IMR-90 (cell line): ENCODE measurements around the gene TAOK1. TPM values are rescaled to one million over a fixed set of nuclear protein-coding genes. Genes with fewer than 3 reads are reported as not detected.

Experiments used
- ATAC-seq: fragments of 200-7000 bp; cut with Tn5 transposase; 2 replicates; pipeline ENCODE4 v1.9.1; 2020; ENCODE audit warnings: low read depth, mild to moderate bottlenecking, moderate library complexity
- BruUV-seq: library from RNA; stranded (reverse); fragments of 400-500 nt; replicated peaks from 2 replicates; lab custom pipeline; 2021; lab: Mats Ljungman, UMichigan
- CTCF ChIA-PET: fragments of 300-600 bp; formaldehyde crosslinking; extraction: SDS; loops from one replicate; lab custom pipeline; 2021; ENCODE audit warnings: antibody characterized with exemption; lab: Yijun Ruan, JAX
- POLR2A ChIA-PET: fragments of 300-600 bp; sonication (Branson Sonifier 250); formaldehyde crosslinking; loops from one replicate; lab custom pipeline; 2022; ENCODE audit warnings: antibody characterized with exemption; ENCODE audit not compliant: unreplicated experiment; lab: Charles Lee
- DNase-seq: peaks from one replicate; pipeline ENCODE4 v3.0.0; 2013
- H2AFZ ChIP-seq: replicated peaks from 2 replicates; pipeline ENCODE3; 2013; ENCODE audit warnings: low read length, mild to moderate bottlenecking; ENCODE audit not compliant: poor library complexity
- H2AK5ac ChIP-seq: 2 replicates; pipeline ENCODE4 v1.6.1; 2013; ENCODE audit warnings: low read depth, low read length, inconsistent platforms
- H2AK9ac ChIP-seq: replicated peaks from 2 replicates; pipeline ENCODE3; 2013; ENCODE audit warnings: mild to moderate bottlenecking, low read depth, low read length, moderate library complexity; ENCODE audit not compliant: poor library complexity
- H2BK120ac ChIP-seq: 2 replicates; pipeline ENCODE4 v1.6.1; 2013; ENCODE audit warnings: low read depth, low read length, inconsistent platforms
- H2BK15ac ChIP-seq: 3 replicates; pipeline ENCODE4 v1.6.1; 2013; ENCODE audit warnings: low read depth, low read length, inconsistent platforms
- H2BK20ac ChIP-seq: 2 replicates; pipeline ENCODE4 v1.6.1; 2013; ENCODE audit warnings: low read depth, mild to moderate bottlenecking, inconsistent platforms, low read length, moderate library complexity
- H2BK5ac ChIP-seq: 2 replicates; pipeline ENCODE4 v1.6.1; 2013; ENCODE audit warnings: mild to moderate bottlenecking, low read depth, low read length, inconsistent platforms; ENCODE audit not compliant: poor library complexity, severe bottlenecking
- H3K14ac ChIP-seq: replicated peaks from 2 replicates; pipeline ENCODE4 v1.6.1; 2013; ENCODE audit warnings: low read depth, low read length, inconsistent platforms
- H3K18ac ChIP-seq: 2 replicates; pipeline ENCODE4 v1.6.1; 2013; ENCODE audit warnings: low read depth, low read length, control low read depth
- H3K23ac ChIP-seq: 2 replicates; pipeline ENCODE4 v1.6.1; 2013; ENCODE audit warnings: low read depth, low read length, inconsistent platforms
- H3K27ac ChIP-seq: 2 replicates; pipeline ENCODE4 v1.5.1; 2013; ENCODE audit warnings: mild to moderate bottlenecking, control low read depth, low read length; ENCODE audit not compliant: insufficient read depth
- H3K27me3 ChIP-seq: 2 replicates; pipeline ENCODE4 v1.6.1; 2013; ENCODE audit warnings: low read length; ENCODE audit not compliant: control insufficient read depth, insufficient read depth
- H3K36me3 ChIP-seq: 2 replicates; pipeline ENCODE4 v1.6.1; 2013; ENCODE audit warnings: low read length, mixed read lengths; ENCODE audit not compliant: control insufficient read depth, insufficient read depth
- H3K4ac ChIP-seq: 2 replicates; pipeline ENCODE4 v1.6.1; 2013; ENCODE audit warnings: low read depth, low read length, inconsistent platforms
- H3K4me1 ChIP-seq: 2 replicates; pipeline ENCODE4 v1.6.1; 2013; ENCODE audit warnings: low read length, mixed read lengths; ENCODE audit not compliant: control insufficient read depth, insufficient read depth
- H3K4me2 ChIP-seq: 2 replicates; pipeline ENCODE4 v1.6.1; 2013; ENCODE audit warnings: low read depth, mild to moderate bottlenecking, control low read depth, low read length, moderate library complexity
- H3K4me3 ChIP-seq: 2 replicates; pipeline ENCODE4 v1.5.1; 2013; ENCODE audit warnings: low read depth, mild to moderate bottlenecking, control low read depth, low read length, moderate library complexity; ENCODE audit not compliant: insufficient read depth
- H3K56ac ChIP-seq: 2 replicates; pipeline ENCODE4 v1.6.1; 2013; ENCODE audit warnings: low read length, inconsistent platforms; ENCODE audit not compliant: insufficient read depth; ENCODE audit errors: extremely low read depth
- H3K79me1 ChIP-seq, 2 experiments: 2 replicates each; pipeline ENCODE4 v1.6.1; 2013; ENCODE audit warnings: low read length in 2 of 2, inconsistent platforms in 1 of 2, low read depth in 1 of 2
- H3K9ac ChIP-seq: 2 replicates; pipeline ENCODE4 v1.6.1; 2013; ENCODE audit warnings: low read depth, low read length, control low read depth
- H3K9me1 ChIP-seq: 2 replicates; pipeline ENCODE4 v1.6.1; 2013; ENCODE audit warnings: low read length, inconsistent platforms; ENCODE audit not compliant: insufficient read depth
- H3K9me3 ChIP-seq: 2 replicates; pipeline ENCODE4 v1.6.1; 2013; ENCODE audit warnings: low read length; ENCODE audit not compliant: control insufficient read depth, insufficient read depth
- H4K20me1 ChIP-seq: 2 replicates; pipeline ENCODE4 v1.6.1; 2013; ENCODE audit warnings: low read length, inconsistent platforms; ENCODE audit not compliant: insufficient read depth
- H4K5ac ChIP-seq: 2 replicates; pipeline ENCODE4 v1.6.1; 2013; ENCODE audit warnings: mild to moderate bottlenecking, low read depth, low read length, control low read depth
- H4K8ac ChIP-seq, 2 experiments: 2 replicates each; pipeline ENCODE4 v1.6.1; 2013; ENCODE audit warnings: low read depth in 2 of 2, low read length in 2 of 2, control low read depth in 1 of 2, inconsistent platforms in 1 of 2
- H4K91ac ChIP-seq: 2 replicates; pipeline ENCODE4 v1.6.1; 2013; ENCODE audit warnings: low read depth, low read length, inconsistent platforms; ENCODE audit not compliant: insufficient read depth
- MAFK ChIP-seq: IDR thresholded peaks from 2 replicates; pipeline ENCODE4 v1.6.1; 2012; ENCODE audit warnings: low read depth, low read length, improper control_type of control experiment
- NFE2L2 ChIP-seq: fragments of 150-350 bp; IDR thresholded peaks from 2 replicates; pipeline ENCODE4 v1.6.1; 2016; ENCODE audit warnings: low read depth, mild to moderate bottlenecking, low read length
- RAD21 ChIP-seq: IDR thresholded peaks from 2 replicates; pipeline ENCODE4 v1.6.1; 2012; ENCODE audit warnings: low read length, improper control_type of control experiment
- SMC3 ChIP-seq: fragments of 150-350 bp; IDR thresholded peaks from 2 replicates; pipeline ENCODE4 v1.6.1; 2016; ENCODE audit warnings: low read depth, mild to moderate bottlenecking, antibody characterized with exemption, low read length, moderate library complexity
- WGBS, 2 experiments: methylation state at CpG; one replicate each; pipeline versions ENCODE4 v1.1.5 to v1.1.7; 2013; ENCODE audit warnings: missing lambda C conversion rate in 2 of 2; ENCODE audit not compliant: insufficient read length in 1 of 2; ENCODE audit errors: extremely low coverage in 2 of 2; 5-methylcytosine and 5-hydroxymethylcytosine counted together
- dilution Hi-C: fragments of 300-500 bp; cut with HindIII; formaldehyde crosslinking; loops from one replicate; pipeline ENCODE4 v1.14.3; 2018; ENCODE audit warnings: low sequenced_read_pairs; ENCODE audit not compliant: unreplicated experiment
- in situ Hi-C: fragments of 300-500 bp; cut with MboI; formaldehyde crosslinking; loops from 3 replicates; pipeline ENCODE4 v1.14.3; 2019; ENCODE audit warnings: low sequenced_read_pairs, inconsistent platforms, mixed read lengths
- intact Hi-C: fragments of 100-400 bp; cut with micrococcal nuclease; formaldehyde crosslinking; loops from 2 replicates; pipeline ENCODE4 v1.10.0; 2022
- polyA plus RNA-seq, 3 experiments: library from polyadenylated mRNA; depleted of rRNA; stranded (reverse); fragments of >200 nt; gene quantifications; 2 replicates each; pipeline ENCODE4 v1.2.3, GENCODE V29; 2012; ENCODE audit warnings: low replicate concordance in 1 of 3
- total RNA-seq: library from RNA; depleted of rRNA; stranded (reverse); fragments of >200 nt; gene quantifications from 2 replicates; pipeline ENCODE4 v1.2.3, GENCODE V29; 2012

The TAOK1 gene
- total and polyA plus RNA-seq, 2 of the 4 experiments (the other 2 are of a cell fraction), result 9.8 to 91.8 TPM

- Histone ChIP-seq H4K8ac (no peak overlapping the region), H3K27me3 (no peaks in the 10 kb centered on the region), H3K9me1 (no peaks in the 10 kb centered on the region), H3K9me3 (no peaks in the 10 kb centered on the region), H3K36me3 (peaks cover 21% of the 10 kb centered on the region), H2AK9ac (no peak overlapping the region), H3K18ac (no peak overlapping the region), H2BK120ac (no peak overlapping the region), H3K4me2 (no peak overlapping the region), H4K5ac (no peak overlapping the region), H3K27ac (no peak overlapping the region), H4K20me1 (0 out of 2 replicates have a peak, but pooled peaks cover 3% of the 10 kb centered on the region), H2AFZ (no peak overlapping the region), H3K56ac (no peak overlapping the region), H3K14ac (no peak overlapping the region), H3K79me1 (peaks cover 3 to 8% of the 10 kb centered on the region in 2 experiments; a peak in 2 of 4 replicates), H3K4me1 (peaks cover 2% of the 10 kb centered on the region; the same call in 1 of the 2 replicates), H3K4me3 (no peak overlapping the region), H3K23ac (no peak overlapping the region), H2BK20ac (no peak overlapping the region), H2BK5ac (no peak overlapping the region), H3K4ac (no peak overlapping the region), H3K9ac (no peak overlapping the region), H2AK5ac (no peak overlapping the region), H2BK15ac (no peak overlapping the region), H4K91ac (no peak overlapping the region)
- no peak for TF ChIP-seq RAD21
- TF ChIP-seq SMC3, result no peak
- TF ChIP-seq NFE2L2, result peak; percentile 70
- peak; percentile 53; the same call in 1 of the 2 replicates for TF ChIP-seq MAFK
- no TSS peak for BruUV-seq
- ATAC-seq (no peak), DNase-seq (no peak)
- intact Hi-C loops, result no loop called here
- dilution Hi-C loops, result no loop called here
- ChIA-PET POLR2A (interaction anchor here (0.5 kb wide), 1 partner anchor 12 kb away, joined by 3 read pairs; no protein-coding TSS in a partner anchor), CTCF (no interaction called here)
- no CpG with 5 or more reads among the region's 1 CpG for WGBS, 2 experiments
- in situ Hi-C loops, result no loop called here
Observed at GRCh38 chr17:29546085-29546484, 155.9 kb downstream of the TAOK1 start.
